Smooth muscle cell (in vitro differentiated cells): ENCODE measurements around the gene MUS81. TPM values are rescaled to one million over a fixed set of nuclear protein-coding genes. Genes with fewer than 3 reads are reported as not detected.

ENCODE experiments used
- DNase-seq: peaks from one replicate; lab custom pipeline; 2025; ENCODE audit not compliant: unreplicated experiment; lab: John Stamatoyannopoulos, UW
- H2AFZ ChIP-seq: fragments of 200-600 bp; sonication (generic); 2 replicates; pipeline ENCODE4 v1.6.0; 2016; ENCODE audit warnings: antibody characterized with exemption, low read depth, mild to moderate bottlenecking
- H3F3A ChIP-seq: fragments of 200-600 bp; sonication (generic); 2 replicates; pipeline ENCODE4 v1.6.0; 2017; ENCODE audit warnings: antibody characterized with exemption, low read depth
- H3K27ac ChIP-seq: fragments of 200-600 bp; sonication (generic); 2 replicates; pipeline ENCODE4 v1.5.1; 2016; ENCODE audit warnings: low read depth, mild to moderate bottlenecking
- H3K27me3 ChIP-seq: fragments of 200-600 bp; sonication (generic); 2 replicates; pipeline ENCODE4 v1.6.1; 2016; ENCODE audit warnings: low read depth, mild to moderate bottlenecking
- H3K36me3 ChIP-seq: fragments of 200-600 bp; sonication (generic); 2 replicates; pipeline ENCODE4 v1.5.1; 2016; ENCODE audit warnings: low read depth
- H3K4me1 ChIP-seq: fragments of 200-600 bp; sonication (generic); 2 replicates; pipeline ENCODE4 v1.5.1; 2016; ENCODE audit warnings: low read depth
- H3K4me2 ChIP-seq: fragments of 200-600 bp; sonication (generic); 2 replicates; pipeline ENCODE4 v1.6.0; 2016; ENCODE audit warnings: mild to moderate bottlenecking
- H3K4me3 ChIP-seq: fragments of 200-600 bp; sonication (generic); 2 replicates; pipeline ENCODE4 v1.5.1; 2016; ENCODE audit warnings: mild to moderate bottlenecking
- H3K79me2 ChIP-seq: fragments of 200-600 bp; sonication (generic); 2 replicates; pipeline ENCODE4 v1.6.0; 2016; ENCODE audit warnings: low read depth, mild to moderate bottlenecking
- H3K9ac ChIP-seq: fragments of 200-600 bp; sonication (generic); 2 replicates; pipeline ENCODE4 v1.6.0; 2016; ENCODE audit warnings: low read depth
- H3K9me3 ChIP-seq: fragments of 200-600 bp; sonication (generic); replicated peaks from 2 replicates; pipeline ENCODE4 v1.5.1; 2016; ENCODE audit warnings: low read depth
- H4K20me1 ChIP-seq: fragments of 200-600 bp; sonication (generic); 2 replicates; pipeline ENCODE4 v1.6.0; 2016; ENCODE audit warnings: low read depth
- CTCF ChIP-seq: fragments of 200-600 bp; sonication (generic); IDR thresholded peaks from 2 replicates; pipeline ENCODE4 v1.5.1; 2017; ENCODE audit warnings: borderline replicate concordance, mild to moderate bottlenecking, antibody characterized with exemption; ENCODE audit not compliant: insufficient read depth, poor library complexity, severe bottlenecking
- WGBS: methylation state at CpG from one replicate; pipeline ENCODE4 v1.1.7; 2016; ENCODE audit warnings: low lambda C conversion rate; 5-methylcytosine and 5-hydroxymethylcytosine counted together
- polyA plus RNA-seq: library from polyadenylated mRNA; unstranded; fragments of >200 nt; fragmentation: Nextera tagmentation; extraction: Ambion mirVana; gene quantifications from 2 replicates; pipeline ENCODE4 v1.2.1, GENCODE V29; 2016
- total RNA-seq: library from RNA; depleted of rRNA; stranded (reverse); fragments of >200 nt; gene quantifications from 2 replicates; pipeline ENCODE4 v1.2.3, GENCODE V29; 2014

The MUS81 gene
- total and polyA plus RNA-seq, 2 experiments from 2014 or later, result 35.1 to 39.6 TPM

GRCh38 chr11:65866509-65867283, 6.5 kb downstream of the MUS81 start:
- Histone ChIP-seq H3F3A (peaks cover 43% of the 10 kb centered on the region), H3K9me3 (no peaks in the 10 kb centered on the region), H3K36me3 (no peaks in the 10 kb centered on the region), H3K9ac (no peak overlapping the region), H2AFZ (no peak overlapping the region), H3K4me2 (no peak overlapping the region), H3K4me1 (peaks cover 3% of the 10 kb centered on the region), H3K79me2 (peaks cover 17% of the 10 kb centered on the region), H4K20me1 (peaks cover 46% of the 10 kb centered on the region), H3K4me3 (no peak overlapping the region), H3K27me3 (no peaks in the 10 kb centered on the region), H3K27ac (no peak overlapping the region)
- TF ChIP-seq CTCF, result no peak
- 93% methylated on average over 21 of the region's 21 CpGs for WGBS
- DNase-seq, result no peak

- Histone ChIP-seq H3K9ac (no peak overlapping the region), H3K79me2 (peaks cover 9% of the 10 kb centered on the region), H2AFZ (no peak overlapping the region), H3K36me3 (no peaks in the 10 kb centered on the region), H3K4me2 (no peak overlapping the region), H3K4me3 (no peak overlapping the region), H4K20me1 (peaks cover 46% of the 10 kb centered on the region), H3K4me1 (no peaks in the 10 kb centered on the region), H3K9me3 (no peaks in the 10 kb centered on the region), H3K27me3 (no peaks in the 10 kb centered on the region), H3F3A (peaks cover 43% of the 10 kb centered on the region), H3K27ac (no peak overlapping the region)
- no peak for DNase-seq
- no peak for TF ChIP-seq CTCF
- 52% methylated on average over 29 of the region's 29 CpGs for WGBS
Measured at GRCh38 chr11:65867284-65868071, 7.2 kb downstream of the MUS81 start.

DNA sequence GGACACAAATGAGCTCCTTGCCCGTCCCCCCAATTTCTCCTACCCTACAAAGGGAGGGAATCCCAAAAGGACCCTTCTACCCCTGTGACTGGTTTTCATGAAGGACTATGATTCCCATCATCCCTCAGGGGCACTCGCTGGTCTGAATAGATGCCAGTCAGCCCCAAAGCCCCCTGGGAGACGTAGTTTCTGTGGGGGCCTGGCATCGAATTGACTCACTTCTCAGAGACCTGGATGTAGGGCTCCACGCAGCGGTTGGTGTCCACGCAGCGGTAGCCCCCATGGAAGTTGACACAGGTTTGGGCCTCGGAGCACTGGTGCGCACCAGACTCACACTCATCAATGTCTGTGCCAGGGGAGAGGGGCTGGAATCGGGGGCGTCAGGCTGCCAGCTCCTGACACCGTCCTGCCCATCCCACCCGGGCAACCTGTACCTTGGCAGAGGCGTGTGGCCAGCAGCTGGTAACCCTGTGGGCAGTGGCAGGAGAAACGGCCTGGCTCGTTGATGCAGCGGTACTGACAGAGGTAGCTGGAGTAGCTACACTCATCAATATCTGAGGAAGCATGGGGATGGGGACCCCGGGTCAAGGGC, 7.9 kb downstream of the MUS81 start:
- Histone ChIP-seq H3K9me3 (no peaks in the 10 kb centered on the region), H3K4me1 (no peaks in the 10 kb centered on the region), H4K20me1 (peaks cover 45% of the 10 kb centered on the region), H2AFZ (no peak overlapping the region), H3K27me3 (no peaks in the 10 kb centered on the region), H3K4me3 (no peak overlapping the region), H3K36me3 (no peaks in the 10 kb centered on the region), H3K4me2 (no peak overlapping the region), H3K9ac (no peak overlapping the region), H3K79me2 (peaks cover 3% of the 10 kb centered on the region), H3K27ac (peak overlapping the region; percentile 8), H3F3A (peaks cover 43% of the 10 kb centered on the region)
- WGBS, result 86% methylated on average over 19 of the region's 19 CpGs
- TF ChIP-seq CTCF, result no peak
- no peak for DNase-seq
